Measurements from ENCODE around the gene LAMA3. TPM values are rescaled to one million over a fixed set of nuclear protein-coding genes. Genes with fewer than 3 reads are reported as not detected.

The LAMA3 gene
- total RNA-seq, 1 donor from 2014 or later = 8.4 TPM

DNA sequence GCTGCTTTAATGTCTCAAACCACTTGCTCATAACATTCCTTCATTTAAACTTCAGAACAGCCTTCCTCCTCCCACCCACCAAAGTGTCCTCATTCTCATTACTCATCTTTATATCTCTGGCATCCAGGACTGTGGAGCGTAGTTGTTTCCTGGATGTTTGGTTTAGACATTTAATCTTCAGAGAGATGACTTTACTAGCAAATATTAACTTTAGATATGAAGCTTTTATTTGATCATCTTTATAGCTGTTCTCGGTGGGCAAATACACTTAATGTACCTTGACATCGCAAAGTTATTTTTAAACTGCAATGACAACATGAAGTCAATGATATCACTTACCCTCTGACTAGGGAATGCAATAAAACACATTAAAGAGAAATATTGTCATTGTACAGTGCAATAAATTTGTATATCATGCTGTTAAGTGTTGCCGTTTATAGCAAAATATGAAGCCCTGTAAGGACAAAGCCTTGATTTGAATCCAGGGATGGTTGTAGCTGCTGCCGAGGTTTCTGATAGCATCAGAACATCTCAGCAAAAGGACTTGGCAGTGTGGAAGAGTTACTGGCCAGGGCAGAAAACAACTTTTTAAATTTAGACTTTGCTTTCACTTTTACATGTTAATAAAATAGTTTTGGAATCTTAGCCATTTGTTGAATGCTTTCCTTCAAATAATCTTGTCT, 4.6 kb upstream of the LAMA3 start:
- Histone ChIP-seq H3K9ac (ENCODE audit: low read depth in 1 of 3, low read length in 3 of 3) (no peak overlapping the region), H3K9me3 (ENCODE audit: control insufficient read depth in 3 of 3, low read length in 3 of 3) (no peaks in the 10 kb centered on the region), H3K4me3 (ENCODE audit: low read length in 3 of 3) (no peak overlapping the region), H3K27ac (ENCODE audit: low read depth, low read length) (no peak overlapping the region), H3K27me3 (ENCODE audit: control insufficient read depth in 3 of 3, insufficient read depth in 3 of 3, low read length in 3 of 3) (peaks cover 5 to 11% (median 11%) of the 10 kb centered on the region in 3 donors), H3K4me1 (ENCODE audit: control insufficient read depth in 3 of 3, insufficient read depth in 3 of 3, low read length in 3 of 3) (peaks cover 5 to 8% (median 5%) of the 10 kb centered on the region in 3 donors), H3K36me3 (ENCODE audit: control insufficient read depth in 3 of 3, insufficient read depth in 3 of 3, low read length in 3 of 3) (no peaks in the 10 kb centered on the region)

DNA sequence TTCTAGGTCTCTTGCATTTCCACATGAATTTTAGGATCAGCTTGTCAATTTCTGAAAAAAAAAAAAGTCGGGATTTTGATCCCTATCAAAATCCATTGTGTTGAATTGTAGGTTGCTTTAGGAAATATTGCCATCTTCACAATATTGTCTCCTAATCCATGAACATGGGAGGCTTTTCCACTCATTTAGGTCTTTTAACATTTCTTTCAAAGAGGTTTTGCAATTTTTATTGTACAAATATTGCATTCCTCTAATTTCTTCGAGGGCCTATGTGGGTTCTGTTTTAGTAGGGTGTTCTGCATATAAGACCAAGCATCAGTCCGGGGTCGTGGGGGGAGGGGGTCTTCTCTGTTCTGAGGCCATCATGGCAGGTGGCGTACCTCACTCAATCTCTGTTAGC, 725 bp upstream of the LAMA3 start:
- no peaks in the 10 kb centered on the region for H3K36me3 ChIP-seq (ENCODE audit: control insufficient read depth in 3 of 3, insufficient read depth in 3 of 3, low read length in 3 of 3)
- peak overlapping the region in 1 of 3 donors; percentile 26 for H3K9ac ChIP-seq (ENCODE audit: low read depth in 1 of 3, low read length in 3 of 3)
- H3K27me3 ChIP-seq (ENCODE audit: control insufficient read depth in 3 of 3, insufficient read depth in 3 of 3, low read length in 3 of 3) = peaks cover 11 to 19% (median 19%) of the 10 kb centered on the region in 3 donors
- peak overlapping the region in 2 of 3 donors; percentile 14 to 50 for H3K4me3 ChIP-seq (ENCODE audit: low read length in 3 of 3)
- no peak overlapping the region for H3K27ac ChIP-seq (ENCODE audit: low read depth, low read length)
- H3K9me3 ChIP-seq (ENCODE audit: control insufficient read depth in 3 of 3, low read length in 3 of 3) = no peaks in the 10 kb centered on the region
- peaks cover 5 to 8% (median 8%) of the 10 kb centered on the region in 3 donors for H3K4me1 ChIP-seq (ENCODE audit: control insufficient read depth in 3 of 3, insufficient read depth in 3 of 3, low read length in 3 of 3)

DNA sequence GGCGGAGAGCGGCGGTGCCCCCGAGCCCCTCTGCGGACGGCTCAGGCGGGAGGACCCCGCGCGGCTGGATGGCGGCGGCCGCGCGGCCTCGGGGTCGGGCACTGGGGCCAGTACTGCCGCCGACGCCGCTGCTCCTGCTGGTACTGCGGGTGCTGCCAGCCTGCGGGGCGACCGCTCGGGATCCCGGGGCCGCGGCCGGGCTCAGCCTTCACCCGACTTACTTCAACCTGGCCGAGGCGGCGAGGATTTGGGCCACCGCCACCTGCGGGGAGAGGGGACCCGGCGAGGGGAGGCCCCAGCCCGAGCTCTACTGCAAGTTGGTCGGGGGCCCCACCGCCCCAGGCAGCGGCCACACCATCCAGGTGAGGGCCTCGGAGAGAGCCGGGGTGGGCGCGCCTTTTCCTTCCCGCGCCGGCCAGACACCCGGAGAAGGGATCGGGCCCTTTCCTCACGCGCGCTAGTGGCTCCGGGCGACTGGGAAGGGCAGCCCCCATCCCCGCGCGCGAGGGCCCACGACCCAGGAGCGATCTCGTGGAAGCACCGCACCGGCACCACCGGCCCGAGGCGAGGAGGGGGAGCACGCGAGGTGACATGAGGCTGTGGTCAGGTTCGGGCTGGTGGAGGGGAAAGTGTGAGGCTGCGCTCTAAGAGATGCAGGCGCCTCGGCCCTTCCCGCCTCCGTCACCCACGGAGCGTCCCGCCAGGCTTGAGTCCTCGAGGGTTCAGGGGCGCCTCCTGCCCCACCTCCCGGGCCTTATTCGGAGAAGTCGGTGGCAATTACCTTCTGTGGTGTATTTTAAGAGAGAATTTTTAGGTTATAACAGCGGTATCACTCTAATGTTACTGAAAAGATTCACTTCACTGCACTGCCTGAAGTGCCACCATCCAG, 607 bp downstream of the LAMA3 start:
- Histone ChIP-seq H3K4me1 (ENCODE audit: control insufficient read depth in 3 of 3, insufficient read depth in 3 of 3, low read length in 3 of 3) (peaks cover 5 to 8% (median 8%) of the 10 kb centered on the region in 3 donors), H3K9ac (ENCODE audit: low read depth in 1 of 3, low read length in 3 of 3) (peak overlapping the region; percentile 10 to 57 (median 11)), H3K4me3 (ENCODE audit: low read length in 3 of 3) (peak overlapping the region; percentile 38 to 68 (median 56)), H3K9me3 (ENCODE audit: control insufficient read depth in 3 of 3, low read length in 3 of 3) (no peaks in the 10 kb centered on the region), H3K27ac (ENCODE audit: low read depth, low read length) (no peak overlapping the region), H3K27me3 (ENCODE audit: control insufficient read depth in 3 of 3, insufficient read depth in 3 of 3, low read length in 3 of 3) (peaks cover 14 to 19% (median 17%) of the 10 kb centered on the region in 3 donors), H3K36me3 (ENCODE audit: control insufficient read depth in 3 of 3, insufficient read depth in 3 of 3, low read length in 3 of 3) (no peaks in the 10 kb centered on the region)

DNA sequence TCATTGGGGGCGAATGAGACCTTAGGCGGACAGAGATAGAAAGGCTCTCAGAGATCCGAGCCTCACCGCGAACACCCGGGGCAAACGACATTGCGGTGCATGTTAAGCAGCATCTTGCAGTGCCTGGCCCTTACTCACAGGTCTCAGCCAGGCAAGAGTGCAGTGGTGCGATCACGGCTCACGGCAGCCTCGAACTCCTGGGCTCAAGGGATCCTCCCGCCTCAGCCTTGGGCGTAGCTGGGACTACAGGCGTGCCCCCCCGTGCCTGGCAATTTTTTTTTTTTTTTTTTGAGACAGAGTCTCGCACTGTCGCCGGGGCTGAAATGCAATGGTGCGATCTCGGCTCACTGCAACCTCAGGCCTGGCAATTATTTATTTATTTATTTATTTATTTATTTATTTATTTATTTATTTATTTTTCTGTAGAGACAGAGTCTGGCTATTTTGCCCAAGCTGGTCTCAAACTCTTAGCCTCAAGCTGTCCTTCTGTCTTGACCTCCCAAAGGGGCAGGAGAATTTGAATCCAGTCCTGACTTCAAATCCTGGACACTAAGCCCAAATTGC, 1.3 kb downstream of the LAMA3 start:
- Histone ChIP-seq H3K36me3 (ENCODE audit: control insufficient read depth in 3 of 3, insufficient read depth in 3 of 3, low read length in 3 of 3) (no peaks in the 10 kb centered on the region), H3K4me1 (ENCODE audit: control insufficient read depth in 3 of 3, insufficient read depth in 3 of 3, low read length in 3 of 3) (peaks cover 5 to 8% (median 8%) of the 10 kb centered on the region in 3 donors), H3K9me3 (ENCODE audit: control insufficient read depth in 3 of 3, low read length in 3 of 3) (no peaks in the 10 kb centered on the region), H3K27ac (ENCODE audit: low read depth, low read length) (no peak overlapping the region), H3K27me3 (ENCODE audit: control insufficient read depth in 3 of 3, insufficient read depth in 3 of 3, low read length in 3 of 3) (peaks cover 14 to 19% (median 17%) of the 10 kb centered on the region in 3 donors), H3K9ac (ENCODE audit: low read depth in 1 of 3, low read length in 3 of 3) (peak overlapping the region in 1 of 3 donors; percentile 57), H3K4me3 (ENCODE audit: low read length in 3 of 3) (peak overlapping the region; percentile 38 to 68 (median 56))

DNA sequence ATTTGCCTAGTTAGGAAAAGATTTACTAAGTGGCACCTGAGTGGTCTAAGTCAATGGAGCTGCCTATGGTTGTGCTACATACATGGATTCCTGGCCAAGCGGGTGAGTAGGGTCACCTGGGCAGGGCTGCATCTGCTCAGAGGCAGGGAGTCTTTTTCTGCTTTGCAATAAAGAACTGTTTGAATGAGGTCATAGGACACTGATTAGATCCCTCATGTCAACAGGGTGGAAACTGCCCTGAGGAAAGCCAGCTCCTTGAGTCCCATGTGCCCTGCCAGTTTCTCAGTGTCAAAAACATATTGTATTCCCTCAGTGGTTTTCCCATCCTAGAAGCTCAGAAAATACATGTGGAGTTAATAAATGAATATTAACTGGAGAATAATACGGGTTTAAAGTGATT, 4.6 kb downstream of the LAMA3 start:
- Histone ChIP-seq H3K36me3 (ENCODE audit: control insufficient read depth in 3 of 3, insufficient read depth in 3 of 3, low read length in 3 of 3) (no peaks in the 10 kb centered on the region), H3K9ac (ENCODE audit: low read depth in 1 of 3, low read length in 3 of 3) (no peak overlapping the region), H3K27ac (ENCODE audit: low read depth, low read length) (no peak overlapping the region), H3K4me1 (ENCODE audit: control insufficient read depth in 3 of 3, insufficient read depth in 3 of 3, low read length in 3 of 3) (peaks cover 3 to 7% (median 6%) of the 10 kb centered on the region in 3 donors), H3K4me3 (ENCODE audit: low read length in 3 of 3) (no peak overlapping the region), H3K27me3 (ENCODE audit: control insufficient read depth in 3 of 3, insufficient read depth in 3 of 3, low read length in 3 of 3) (peaks cover 9 to 16% (median 11%) of the 10 kb centered on the region in 3 donors), H3K9me3 (ENCODE audit: control insufficient read depth in 3 of 3, low read length in 3 of 3) (no peaks in the 10 kb centered on the region)

DNA sequence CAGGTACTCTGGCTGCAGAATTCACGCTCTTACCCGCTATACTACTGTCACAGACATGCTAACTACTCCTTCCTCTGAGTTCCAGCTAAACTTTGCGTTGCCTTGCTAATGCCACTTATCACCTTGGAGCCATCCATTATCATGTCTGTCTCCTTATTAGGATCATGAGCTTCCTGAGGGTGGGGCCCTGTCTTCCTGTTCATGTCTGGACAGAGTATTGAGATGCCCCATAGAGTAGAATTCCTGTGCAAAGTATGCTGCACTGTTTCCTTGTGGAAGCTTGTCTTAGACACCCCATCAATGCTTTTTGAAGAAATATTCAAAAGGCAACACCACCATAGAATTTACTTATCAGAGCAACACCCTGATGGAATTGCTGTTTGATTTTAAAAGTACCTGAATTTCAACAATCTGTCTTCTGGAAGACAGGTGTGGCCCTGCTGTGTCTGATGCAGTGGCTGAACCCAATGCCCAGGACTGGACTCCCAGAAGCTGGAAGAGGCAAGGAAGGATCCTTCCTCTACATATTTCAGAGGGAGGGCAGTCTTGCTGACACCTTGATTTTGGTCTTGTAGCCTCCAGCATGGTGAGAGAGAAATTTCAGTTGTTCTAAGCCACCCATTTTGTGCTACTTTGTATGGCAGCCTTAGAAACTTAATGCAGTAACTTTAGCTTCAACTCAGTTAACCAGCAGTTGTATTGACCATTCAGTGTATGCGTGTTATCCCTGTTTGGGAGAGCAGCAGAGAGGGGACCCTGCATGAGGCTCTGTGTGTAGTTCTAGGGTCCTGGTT, 5.6 kb downstream of the LAMA3 start:
- H3K36me3 ChIP-seq (ENCODE audit: control insufficient read depth in 3 of 3, insufficient read depth in 3 of 3, low read length in 3 of 3) = no peaks in the 10 kb centered on the region
- H3K9me3 ChIP-seq (ENCODE audit: control insufficient read depth in 3 of 3, low read length in 3 of 3) = no peaks in the 10 kb centered on the region
- no peak overlapping the region for H3K4me3 ChIP-seq (ENCODE audit: low read length in 3 of 3)
- no peak overlapping the region for H3K27ac ChIP-seq (ENCODE audit: low read depth, low read length)
- H3K4me1 ChIP-seq (ENCODE audit: control insufficient read depth in 3 of 3, insufficient read depth in 3 of 3, low read length in 3 of 3) = peaks cover 0 to 3% (median 0%) of the 10 kb centered on the region in 3 donors
- peaks cover 7 to 9% (median 7%) of the 10 kb centered on the region in 3 donors for H3K27me3 ChIP-seq (ENCODE audit: control insufficient read depth in 3 of 3, insufficient read depth in 3 of 3, low read length in 3 of 3)
- no peak overlapping the region for H3K9ac ChIP-seq (ENCODE audit: low read depth in 1 of 3, low read length in 3 of 3)

DNA sequence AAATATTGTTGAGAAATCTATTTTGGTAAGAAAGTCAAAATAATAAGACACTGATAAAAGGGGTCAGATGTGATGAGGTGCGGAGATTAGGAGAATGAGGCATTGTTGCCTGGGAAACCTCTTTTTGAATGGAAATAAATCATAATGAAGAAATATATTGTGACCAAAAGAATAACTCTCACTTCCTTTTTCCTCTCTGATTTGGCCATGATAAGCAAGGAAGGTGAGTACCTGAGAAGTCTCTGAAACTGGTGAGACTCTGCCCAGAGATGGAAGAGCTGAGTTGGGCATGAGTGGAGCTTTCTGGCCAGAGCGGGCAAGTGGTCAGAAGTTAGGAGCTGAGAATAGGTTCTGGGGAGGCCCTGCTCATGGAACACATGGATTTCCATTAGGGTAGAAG, 11.8 kb downstream of the LAMA3 start:
- Histone ChIP-seq H3K27ac (ENCODE audit: low read depth, low read length) (no peak overlapping the region), H3K4me1 (ENCODE audit: control insufficient read depth in 3 of 3, insufficient read depth in 3 of 3, low read length in 3 of 3) (no peaks in the 10 kb centered on the region), H3K9me3 (ENCODE audit: control insufficient read depth in 3 of 3, low read length in 3 of 3) (no peaks in the 10 kb centered on the region), H3K36me3 (ENCODE audit: control insufficient read depth in 3 of 3, insufficient read depth in 3 of 3, low read length in 3 of 3) (no peaks in the 10 kb centered on the region), H3K4me3 (ENCODE audit: low read length in 3 of 3) (no peak overlapping the region), H3K27me3 (ENCODE audit: control insufficient read depth in 3 of 3, insufficient read depth in 3 of 3, low read length in 3 of 3) (no peaks in the 10 kb centered on the region), H3K9ac (ENCODE audit: low read depth in 1 of 3, low read length in 3 of 3) (no peak overlapping the region)

DNA sequence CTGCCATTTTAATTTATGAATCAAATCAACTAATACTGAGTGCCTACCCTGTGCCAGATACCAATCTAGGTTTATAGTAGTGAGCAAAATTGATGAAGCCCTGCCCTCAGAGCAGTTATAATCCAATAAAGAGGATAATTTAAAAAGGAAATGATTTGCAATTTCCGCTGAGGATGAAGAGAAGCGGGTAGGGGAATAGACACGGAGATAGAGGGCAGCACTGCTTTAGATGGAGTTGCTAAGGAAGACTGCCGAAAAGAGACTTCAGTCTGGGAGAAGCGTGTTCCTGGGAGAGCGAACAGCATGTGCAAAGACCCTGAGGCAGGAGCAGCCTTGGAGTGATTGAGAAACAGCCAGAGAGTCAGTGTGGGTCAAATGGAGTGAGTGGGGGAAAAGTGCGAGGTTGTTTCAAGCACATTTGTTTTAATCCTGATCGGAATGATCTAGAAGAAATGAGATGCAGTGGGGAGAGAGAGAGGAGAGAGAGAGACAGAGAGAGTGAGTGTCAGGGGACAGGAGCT, 12.4 kb downstream of the LAMA3 start:
- Histone ChIP-seq H3K36me3 (ENCODE audit: control insufficient read depth in 3 of 3, insufficient read depth in 3 of 3, low read length in 3 of 3) (no peaks in the 10 kb centered on the region), H3K27ac (ENCODE audit: low read depth, low read length) (no peak overlapping the region), H3K4me1 (ENCODE audit: control insufficient read depth in 3 of 3, insufficient read depth in 3 of 3, low read length in 3 of 3) (no peaks in the 10 kb centered on the region), H3K9me3 (ENCODE audit: control insufficient read depth in 3 of 3, low read length in 3 of 3) (no peaks in the 10 kb centered on the region), H3K27me3 (ENCODE audit: control insufficient read depth in 3 of 3, insufficient read depth in 3 of 3, low read length in 3 of 3) (no peaks in the 10 kb centered on the region), H3K4me3 (ENCODE audit: low read length in 3 of 3) (no peak overlapping the region), H3K9ac (ENCODE audit: low read depth in 1 of 3, low read length in 3 of 3) (no peak overlapping the region)

DNA sequence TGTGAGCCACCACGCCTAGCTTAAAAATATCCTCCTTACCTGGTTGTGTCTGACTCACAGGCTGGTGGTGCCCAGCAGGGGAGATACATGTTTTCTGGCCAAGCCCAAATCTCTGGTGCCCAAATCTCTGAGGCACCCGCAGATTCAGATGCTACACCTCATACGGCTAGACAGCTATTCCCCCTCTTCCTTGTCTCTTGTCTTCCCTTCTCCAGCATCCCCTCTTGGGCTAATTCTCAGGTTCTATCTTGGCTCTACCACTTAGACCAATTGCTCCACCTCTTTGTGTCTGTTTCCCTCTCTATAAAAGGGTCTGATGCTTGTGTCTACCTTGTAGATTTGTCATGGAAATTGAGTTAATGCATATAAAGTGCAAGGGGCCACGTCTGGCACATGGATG, 13.4 kb downstream of the LAMA3 start:
- Histone ChIP-seq H3K4me1 (ENCODE audit: control insufficient read depth in 3 of 3, insufficient read depth in 3 of 3, low read length in 3 of 3) (no peaks in the 10 kb centered on the region), H3K9me3 (ENCODE audit: control insufficient read depth in 3 of 3, low read length in 3 of 3) (peaks cover 0 to 5% (median 0%) of the 10 kb centered on the region in 3 donors), H3K9ac (ENCODE audit: low read depth in 1 of 3, low read length in 3 of 3) (no peak overlapping the region), H3K27ac (ENCODE audit: low read depth, low read length) (no peak overlapping the region), H3K36me3 (ENCODE audit: control insufficient read depth in 3 of 3, insufficient read depth in 3 of 3, low read length in 3 of 3) (no peaks in the 10 kb centered on the region), H3K4me3 (ENCODE audit: low read length in 3 of 3) (no peak overlapping the region), H3K27me3 (ENCODE audit: control insufficient read depth in 3 of 3, insufficient read depth in 3 of 3, low read length in 3 of 3) (no peaks in the 10 kb centered on the region)

Measured in skeletal muscle tissue (tissue), 4 donors.